Right atrium auricular region (tissue), 2 donors: Measurements from ENCODE around the gene CLTB. TPM values are rescaled to one million over a fixed set of nuclear protein-coding genes. Genes with fewer than 3 reads are reported as not detected.
A peak's percentile ranks its signal among the peaks of the same experiment; 100 is the strongest.

Experiments used
- DNase-seq: peaks from one replicate; pipeline ENCODE4 v3.0.0-alpha.2; 2019; ENCODE audit warnings: low spot score
- H3K27ac ChIP-seq, 2 donors: fragments of 200-600 bp; sonication (generic); 1 replicate in 1 of 2; 2 replicates in 1 of 2; pipeline ENCODE4 v1.5.1; 2016 to 2019
- H3K27me3 ChIP-seq, 2 donors: fragments of 200-600 bp; sonication (generic); one replicate each; pipeline versions ENCODE4 v1.5.1 to v1.6.0; 2017 to 2019
- H3K36me3 ChIP-seq: fragments of 200-600 bp; sonication (generic); one replicate; pipeline ENCODE4 v1.5.1; 2016
- H3K4me1 ChIP-seq, 2 donors: fragments of 200-600 bp; sonication (generic); one replicate each; pipeline versions ENCODE4 v1.5.1 to v1.6.0; 2017 to 2019
- H3K4me3 ChIP-seq, 2 donors: fragments of 200-600 bp; sonication (generic); 1 replicate in 1 of 2; 2 replicates in 1 of 2; pipeline ENCODE4 v1.5.1; 2017 to 2019; ENCODE audit warnings: mild to moderate bottlenecking in 1 of 2, moderate library complexity in 1 of 2
- H3K9me3 ChIP-seq, 2 donors: fragments of 200-600 bp; sonication (generic); one replicate each; pipeline ENCODE4 v1.5.1; 2019
- CTCF ChIP-seq, 2 donors: fragments of 200-600 bp; sonication (generic); IDR thresholded peaks; one replicate each; pipeline ENCODE4 v1.5.1; 2019; ENCODE audit warnings: antibody characterized with exemption in 2 of 2
- total RNA-seq, 2 donors: library from RNA; depleted of rRNA; stranded (reverse); fragments of >200 nt; gene quantifications; one replicate each; pipeline ENCODE4 v1.1.0, GENCODE V29; 2016

The CLTB gene
- total RNA-seq, 2 donors from 2014 or later: 241 to 341 TPM

GRCh38 chr5:176405656-176406435, 10.5 kb downstream of the CLTB start:
- Histone ChIP-seq H3K27ac (no peak overlapping the region), H3K36me3 (peaks cover 42% of the 10 kb centered on the region), H3K4me3 (no peak overlapping the region), H3K27me3 (no peaks in the 10 kb centered on the region), H3K4me1 (peaks cover 0 to 47% of the 10 kb centered on the region in 2 donors), H3K9me3 (no peaks in the 10 kb centered on the region)
- DNase-seq: no peak
- TF ChIP-seq CTCF (IDR thresholded peaks at IDR 0.05): no peak

- Histone ChIP-seq H3K36me3 (peaks cover 24% of the 10 kb centered on the region), H3K4me1 (peaks cover 0 to 39% of the 10 kb centered on the region in 2 donors), H3K27ac (peak overlapping the region; percentile 58 to 66), H3K4me3 (no peak overlapping the region), H3K9me3 (no peaks in the 10 kb centered on the region), H3K27me3 (no peaks in the 10 kb centered on the region)
- DNase-seq: no peak
- no peak for TF ChIP-seq CTCF (IDR thresholded peaks at IDR 0.05)
These were observed 14.8 kb downstream of the CLTB start for GRCh38 chr5:176401281-176402205.

- Histone ChIP-seq H3K9me3 (no peaks in the 10 kb centered on the region), H3K4me3 (no peak overlapping the region), H3K36me3 (peaks cover 21% of the 10 kb centered on the region), H3K27me3 (no peaks in the 10 kb centered on the region), H3K4me1 (peaks cover 0 to 49% of the 10 kb centered on the region in 2 donors), H3K27ac (peak overlapping the region; percentile 58 to 66)
- TF ChIP-seq CTCF (IDR thresholded peaks at IDR 0.05): no peak
- DNase-seq: no peak
These were observed 15.8 kb downstream of the CLTB start for GRCh38 chr5:176400382-176401156.

- Histone ChIP-seq H3K9me3 (no peaks in the 10 kb centered on the region), H3K4me1 (peaks cover 0 to 57% of the 10 kb centered on the region in 2 donors), H3K27ac (no peak overlapping the region), H3K27me3 (no peaks in the 10 kb centered on the region), H3K4me3 (no peak overlapping the region), H3K36me3 (peaks cover 26% of the 10 kb centered on the region)
- no peak for TF ChIP-seq CTCF (IDR thresholded peaks at IDR 0.05)
- DNase-seq: no peak
These were observed 18.5 kb downstream of the CLTB start for GRCh38 chr5:176397736-176398420.

GRCh38 chr5:176396330-176396729, 20.0 kb downstream of the CLTB start:
- H3K36me3 ChIP-seq: peaks cover 42% of the 10 kb centered on the region
- peaks cover 0 to 41% of the 10 kb centered on the region in 2 donors for H3K4me1 ChIP-seq
- H3K27ac ChIP-seq: peak overlapping the region; percentile 79 to 80
- DNase-seq: no peak
- H3K27me3 ChIP-seq: no peaks in the 10 kb centered on the region
- H3K9me3 ChIP-seq: no peaks in the 10 kb centered on the region
- no peak overlapping the region for H3K4me3 ChIP-seq
- TF ChIP-seq CTCF (IDR thresholded peaks at IDR 0.05): no peak
